Neural crest cell (in vitro differentiated cells): ENCODE results near the gene ICA1. TPM values are rescaled to one million over a fixed set of nuclear protein-coding genes. Genes with fewer than 3 reads are reported as not detected.

ENCODE experiments used
- DNase-seq: peaks from one replicate; pipeline ENCODE4 v3.0.0; 2021; ENCODE audit warnings: low read depth, mixed read lengths, low spot score
- H3K27ac Mint-ChIP-seq: one replicate; pipeline ENCODE4 v1.8.0; 2021; ENCODE audit warnings: mild to moderate bottlenecking, mixed read lengths; ENCODE audit not compliant: unreplicated experiment
- H3K27me3 Mint-ChIP-seq: 2 replicates; pipeline ENCODE4 v1.8.0; 2021; ENCODE audit warnings: low read depth, mild to moderate bottlenecking, mixed read lengths
- H3K36me3 Mint-ChIP-seq: 2 replicates; pipeline ENCODE4 v1.8.0; 2021; ENCODE audit warnings: low read depth, mild to moderate bottlenecking, mixed read lengths
- H3K4me1 Mint-ChIP-seq: 2 replicates; pipeline ENCODE4 v1.8.0; 2021; ENCODE audit warnings: mixed read lengths
- H3K4me3 Mint-ChIP-seq: one replicate; pipeline ENCODE4 v1.8.0; 2021; ENCODE audit warnings: mild to moderate bottlenecking, mixed read lengths
- H3K9me3 Mint-ChIP-seq: 2 replicates; pipeline ENCODE4 v1.8.0; 2021; ENCODE audit warnings: mixed read lengths
- total RNA-seq: library from RNA; stranded (reverse); gene quantifications from 2 replicates; pipeline ENCODE4 v1.2.1, GENCODE V29; 2021
- TF ChIP-seq, protein P1 (sequence below): fragments of 200-600 bp; sonication (generic); conservative IDR thresholded peaks from 2 replicates; pipeline ENCODE4 v1.5.0; 2021; ENCODE audit warnings: antibody characterized with exemption, mild to moderate bottlenecking

The ICA1 gene
- total RNA-seq, 1 donor from 2014 or later, result 4.2 TPM

DNA sequence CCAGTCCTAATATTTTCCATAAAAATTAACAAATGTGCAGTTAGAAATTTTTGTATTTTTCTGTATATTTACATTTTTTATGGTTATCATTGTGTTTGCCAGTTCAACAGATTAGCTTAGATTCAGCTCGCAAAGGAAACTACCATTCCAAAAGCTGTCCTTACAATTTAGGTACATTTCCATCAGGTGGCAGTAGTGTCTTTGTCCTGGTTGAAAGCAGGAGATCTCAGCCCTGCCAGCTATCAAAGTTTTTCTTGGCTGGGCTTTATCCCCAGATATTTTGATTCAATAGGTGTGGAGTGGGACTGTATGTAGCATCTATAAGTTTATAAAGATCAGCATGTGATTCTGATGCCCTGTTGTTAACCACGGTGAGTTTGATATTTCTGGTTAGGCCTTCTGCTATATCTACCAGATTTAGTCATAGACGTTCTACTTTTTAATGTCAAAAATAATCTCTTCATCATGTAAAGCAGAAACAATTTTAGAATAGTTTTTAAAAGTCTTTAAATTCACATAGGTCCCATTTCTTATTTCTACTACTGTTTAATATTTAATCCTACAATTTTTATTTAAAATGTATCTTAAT is 15.5 kb upstream of the ICA1 start:
- no peak for DNase-seq
- Mint-ChIP-seq H3K4me1 (no peaks in the 10 kb centered on the region), H3K9me3 (no peaks in the 10 kb centered on the region), H3K27ac (no peak overlapping the region), H3K36me3 (no peaks in the 10 kb centered on the region), H3K4me3 (no peak overlapping the region), H3K27me3 (peaks cover 11% of the 10 kb centered on the region)
- TF ChIP-seq, protein P1, sequence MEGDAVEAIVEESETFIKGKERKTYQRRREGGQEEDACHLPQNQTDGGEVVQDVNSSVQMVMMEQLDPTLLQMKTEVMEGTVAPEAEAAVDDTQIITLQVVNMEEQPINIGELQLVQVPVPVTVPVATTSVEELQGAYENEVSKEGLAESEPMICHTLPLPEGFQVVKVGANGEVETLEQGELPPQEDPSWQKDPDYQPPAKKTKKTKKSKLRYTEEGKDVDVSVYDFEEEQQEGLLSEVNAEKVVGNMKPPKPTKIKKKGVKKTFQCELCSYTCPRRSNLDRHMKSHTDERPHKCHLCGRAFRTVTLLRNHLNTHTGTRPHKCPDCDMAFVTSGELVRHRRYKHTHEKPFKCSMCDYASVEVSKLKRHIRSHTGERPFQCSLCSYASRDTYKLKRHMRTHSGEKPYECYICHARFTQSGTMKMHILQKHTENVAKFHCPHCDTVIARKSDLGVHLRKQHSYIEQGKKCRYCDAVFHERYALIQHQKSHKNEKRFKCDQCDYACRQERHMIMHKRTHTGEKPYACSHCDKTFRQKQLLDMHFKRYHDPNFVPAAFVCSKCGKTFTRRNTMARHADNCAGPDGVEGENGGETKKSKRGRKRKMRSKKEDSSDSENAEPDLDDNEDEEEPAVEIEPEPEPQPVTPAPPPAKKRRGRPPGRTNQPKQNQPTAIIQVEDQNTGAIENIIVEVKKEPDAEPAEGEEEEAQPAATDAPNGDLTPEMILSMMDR, result peak; percentile 53

DNA sequence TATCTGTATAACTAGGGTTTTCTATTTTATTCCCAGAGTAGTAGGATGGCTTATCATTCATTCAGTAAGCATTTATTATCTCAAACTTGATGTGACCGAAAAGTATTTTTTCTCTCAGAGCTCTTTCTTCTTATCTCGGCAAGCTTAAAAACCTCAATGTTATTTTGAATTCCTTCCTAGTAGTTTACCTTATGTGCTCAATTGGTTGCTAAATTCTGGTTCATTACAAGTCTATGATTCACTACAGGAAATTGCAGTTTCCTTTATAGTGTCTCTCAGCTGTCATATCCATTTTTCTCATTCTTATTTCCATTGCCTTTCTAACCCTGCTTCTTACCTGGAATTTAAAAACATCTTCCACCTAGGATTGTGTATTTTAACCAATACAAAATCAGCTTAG is 12.6 kb upstream of the ICA1 start:
- no peak overlapping the region for H3K27ac Mint-ChIP-seq
- H3K36me3 Mint-ChIP-seq, result no peaks in the 10 kb centered on the region
- no peaks in the 10 kb centered on the region for H3K4me1 Mint-ChIP-seq
- H3K27me3 Mint-ChIP-seq, result peaks cover 13% of the 10 kb centered on the region
- peaks cover 2% of the 10 kb centered on the region for H3K9me3 Mint-ChIP-seq
- no peak for DNase-seq
- TF ChIP-seq, protein P1, result no peak
- no peak overlapping the region for H3K4me3 Mint-ChIP-seq

DNA sequence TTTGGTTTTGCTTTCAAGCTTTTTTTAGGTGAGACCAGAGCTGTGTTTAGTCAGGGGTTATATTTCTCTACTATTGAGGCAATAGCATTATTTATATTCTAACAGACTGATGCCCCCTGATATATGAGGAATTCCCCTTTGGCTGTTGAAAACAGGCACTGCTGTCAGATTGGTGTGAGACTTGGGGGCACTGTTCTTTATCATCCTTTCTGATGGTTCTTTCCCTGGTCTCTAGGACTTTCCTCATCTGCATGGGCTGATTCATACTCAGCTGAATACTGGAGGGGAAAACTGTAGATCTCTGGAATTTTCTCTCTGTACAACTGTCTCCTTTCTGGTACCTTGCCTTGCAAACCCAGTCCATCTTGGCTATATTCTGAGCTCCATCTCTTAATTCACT is 10.0 kb upstream of the ICA1 start:
- TF ChIP-seq, protein P1, result no peak
- Mint-ChIP-seq H3K27me3 (peaks cover 13% of the 10 kb centered on the region), H3K4me1 (no peaks in the 10 kb centered on the region), H3K36me3 (no peaks in the 10 kb centered on the region), H3K27ac (no peak overlapping the region), H3K9me3 (peaks cover 2% of the 10 kb centered on the region), H3K4me3 (no peak overlapping the region)
- no peak for DNase-seq

GRCh38 chr7:8263048-8263447 is 1.1 kb upstream of the ICA1 start:
- H3K36me3 Mint-ChIP-seq, result peaks cover 2% of the 10 kb centered on the region
- no peak overlapping the region for H3K27ac Mint-ChIP-seq
- H3K27me3 Mint-ChIP-seq, result peaks cover 66% of the 10 kb centered on the region
- TF ChIP-seq, protein P1, result no peak
- no peak for DNase-seq
- no peaks in the 10 kb centered on the region for H3K9me3 Mint-ChIP-seq
- peak overlapping the region; percentile 76 for H3K4me3 Mint-ChIP-seq
- peaks cover 6% of the 10 kb centered on the region for H3K4me1 Mint-ChIP-seq

GRCh38 chr7:8260871-8261694 is 884 bp downstream of the ICA1 start:
- DNase-seq, result no peak
- H3K27ac Mint-ChIP-seq, result no peak overlapping the region
- H3K36me3 Mint-ChIP-seq, result peaks cover 2% of the 10 kb centered on the region
- TF ChIP-seq, protein P1, result peak; percentile 24
- peaks cover 6% of the 10 kb centered on the region for H3K4me1 Mint-ChIP-seq
- peaks cover 61% of the 10 kb centered on the region for H3K27me3 Mint-ChIP-seq
- peak overlapping the region; percentile 90 for H3K4me3 Mint-ChIP-seq
- H3K9me3 Mint-ChIP-seq, result no peaks in the 10 kb centered on the region
